ENCODE data around the gene RPS6KB2.

The RPS6KB2 gene

DNA sequence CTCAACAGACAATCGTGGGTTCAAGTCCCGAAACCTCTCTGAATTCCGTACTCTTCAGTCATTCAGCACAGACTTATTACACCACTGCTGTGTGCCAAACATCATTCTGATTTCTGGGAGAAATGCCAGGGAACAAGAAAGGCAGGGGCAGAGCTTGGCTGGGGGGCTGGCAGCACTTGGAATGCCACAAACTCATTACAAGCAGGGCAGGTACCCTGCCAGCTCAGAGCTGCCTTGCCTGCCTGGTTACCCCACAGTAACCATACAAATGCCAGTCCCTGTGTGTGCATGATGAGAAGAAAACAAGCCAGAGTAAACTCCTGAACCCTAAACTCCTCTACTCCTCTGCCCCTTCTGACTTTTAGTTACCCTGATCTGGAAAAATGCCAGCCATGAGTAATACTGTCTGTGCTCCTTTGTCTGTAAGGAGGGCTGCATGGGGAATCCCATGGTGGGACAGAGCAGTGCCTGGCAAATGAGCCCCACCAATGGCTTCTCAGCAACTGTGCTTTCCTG lies 43.4 kb upstream of the RPS6KB2 start:
- H3K27ac ChIP-seq = peak overlapping the region in 1 of 2 donors; percentile 3
- no peak for DNase-seq (ENCODE audit: low spot score)
- TF ChIP-seq, protein P1, sequence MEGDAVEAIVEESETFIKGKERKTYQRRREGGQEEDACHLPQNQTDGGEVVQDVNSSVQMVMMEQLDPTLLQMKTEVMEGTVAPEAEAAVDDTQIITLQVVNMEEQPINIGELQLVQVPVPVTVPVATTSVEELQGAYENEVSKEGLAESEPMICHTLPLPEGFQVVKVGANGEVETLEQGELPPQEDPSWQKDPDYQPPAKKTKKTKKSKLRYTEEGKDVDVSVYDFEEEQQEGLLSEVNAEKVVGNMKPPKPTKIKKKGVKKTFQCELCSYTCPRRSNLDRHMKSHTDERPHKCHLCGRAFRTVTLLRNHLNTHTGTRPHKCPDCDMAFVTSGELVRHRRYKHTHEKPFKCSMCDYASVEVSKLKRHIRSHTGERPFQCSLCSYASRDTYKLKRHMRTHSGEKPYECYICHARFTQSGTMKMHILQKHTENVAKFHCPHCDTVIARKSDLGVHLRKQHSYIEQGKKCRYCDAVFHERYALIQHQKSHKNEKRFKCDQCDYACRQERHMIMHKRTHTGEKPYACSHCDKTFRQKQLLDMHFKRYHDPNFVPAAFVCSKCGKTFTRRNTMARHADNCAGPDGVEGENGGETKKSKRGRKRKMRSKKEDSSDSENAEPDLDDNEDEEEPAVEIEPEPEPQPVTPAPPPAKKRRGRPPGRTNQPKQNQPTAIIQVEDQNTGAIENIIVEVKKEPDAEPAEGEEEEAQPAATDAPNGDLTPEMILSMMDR (IDR thresholded peaks at IDR 0.05) = no peak
- H3K4me3 ChIP-seq = no peak overlapping the region

DNA sequence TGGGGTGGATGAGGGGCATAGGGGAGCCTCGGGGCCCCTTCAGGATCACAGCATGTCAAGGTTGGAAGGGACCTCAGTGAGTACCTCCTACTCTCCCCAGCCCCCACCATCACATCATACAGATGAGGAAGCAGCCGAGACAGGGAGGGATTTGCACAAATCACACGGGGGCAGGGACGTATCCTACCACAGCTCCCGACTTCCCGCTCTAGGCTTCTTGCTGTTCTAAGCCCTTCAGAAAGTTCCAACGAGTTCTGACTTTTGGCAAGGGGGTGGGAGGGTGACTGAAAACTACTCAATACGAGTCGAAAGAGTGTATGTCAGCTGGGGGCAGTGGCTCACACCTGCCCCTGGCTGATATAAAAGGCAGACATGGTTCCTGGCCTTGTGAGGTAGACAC lies 41.2 kb upstream of the RPS6KB2 start:
- TF ChIP-seq, protein P1 (IDR thresholded peaks at IDR 0.05) = no peak
- H3K4me3 ChIP-seq = no peak overlapping the region
- no peak overlapping the region for H3K27ac ChIP-seq
- DNase-seq (ENCODE audit: low spot score) = no peak

DNA sequence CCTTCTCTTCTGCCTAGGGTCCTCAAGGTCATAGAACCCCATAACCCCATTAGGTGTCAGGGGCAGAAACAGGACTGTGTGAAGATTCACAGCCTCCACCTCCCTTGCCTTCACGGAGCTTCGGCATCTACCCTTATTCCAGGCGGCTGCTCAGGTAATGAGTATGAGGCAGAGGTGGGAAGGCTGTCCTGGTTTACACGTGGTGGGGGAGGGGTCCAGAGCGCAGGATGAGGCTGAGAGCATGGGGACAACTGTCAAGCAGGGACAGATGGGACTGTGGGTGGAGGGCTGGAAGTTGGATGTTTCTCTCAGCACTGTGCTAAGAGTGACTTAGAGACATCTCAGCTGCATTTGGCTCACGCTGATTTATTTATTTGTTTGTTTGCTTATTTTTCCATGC lies 40.8 kb upstream of the RPS6KB2 start:
- Histone ChIP-seq H3K4me3 (no peak overlapping the region), H3K27ac (no peak overlapping the region)
- no peak for DNase-seq (ENCODE audit: low spot score)
- TF ChIP-seq, protein P1 (IDR thresholded peaks at IDR 0.05) = no peak

DNA sequence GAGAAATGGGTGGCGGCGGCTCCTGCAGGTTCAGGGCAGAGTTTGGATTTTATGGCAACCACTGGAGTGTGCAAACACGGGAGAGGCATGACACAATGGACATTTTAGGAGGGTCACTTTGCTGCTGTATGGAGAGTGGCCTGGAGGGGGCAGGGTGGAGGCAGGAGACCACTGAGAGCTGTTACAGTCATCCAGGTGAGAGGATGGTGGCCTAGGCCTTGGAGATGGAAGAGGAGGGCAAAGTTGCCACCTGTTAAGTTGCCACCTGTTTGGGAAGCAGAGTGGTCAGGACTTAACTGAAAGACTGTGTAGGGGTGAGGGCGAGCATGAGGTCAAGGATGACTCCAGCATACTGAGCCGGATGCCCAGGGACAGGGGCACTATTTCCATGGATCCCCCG lies 38.8 kb upstream of the RPS6KB2 start:
- TF ChIP-seq, protein P1 (IDR thresholded peaks at IDR 0.05) = peak; percentile 25
- H3K4me3 ChIP-seq = no peak overlapping the region
- no peak for DNase-seq (ENCODE audit: low spot score)
- H3K27ac ChIP-seq = no peak overlapping the region

DNA sequence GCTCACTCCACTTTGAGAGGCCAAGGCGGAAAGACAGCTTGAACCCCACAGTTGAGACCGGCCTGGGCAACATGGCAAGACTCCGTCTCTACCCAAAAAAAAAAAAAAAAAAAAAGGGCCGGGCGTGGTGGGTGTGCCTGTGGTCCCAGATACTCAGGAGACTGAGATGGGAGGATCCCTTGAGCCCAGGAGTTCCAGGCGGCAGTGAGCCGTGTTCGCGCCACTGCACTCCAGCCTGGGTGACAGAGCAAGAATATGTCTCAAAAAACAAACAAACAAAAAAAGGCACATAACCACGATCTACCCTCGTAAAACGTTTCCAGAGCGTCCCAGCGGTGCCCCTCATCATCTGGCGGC lies 37.4 kb upstream of the RPS6KB2 start:
- Histone ChIP-seq H3K4me3 (peak overlapping the region; percentile 98), H3K27ac (peak overlapping the region; percentile 55 to 89)
- TF ChIP-seq, protein P1 (IDR thresholded peaks at IDR 0.05) = no peak
- DNase-seq (ENCODE audit: low spot score) = no peak

DNA sequence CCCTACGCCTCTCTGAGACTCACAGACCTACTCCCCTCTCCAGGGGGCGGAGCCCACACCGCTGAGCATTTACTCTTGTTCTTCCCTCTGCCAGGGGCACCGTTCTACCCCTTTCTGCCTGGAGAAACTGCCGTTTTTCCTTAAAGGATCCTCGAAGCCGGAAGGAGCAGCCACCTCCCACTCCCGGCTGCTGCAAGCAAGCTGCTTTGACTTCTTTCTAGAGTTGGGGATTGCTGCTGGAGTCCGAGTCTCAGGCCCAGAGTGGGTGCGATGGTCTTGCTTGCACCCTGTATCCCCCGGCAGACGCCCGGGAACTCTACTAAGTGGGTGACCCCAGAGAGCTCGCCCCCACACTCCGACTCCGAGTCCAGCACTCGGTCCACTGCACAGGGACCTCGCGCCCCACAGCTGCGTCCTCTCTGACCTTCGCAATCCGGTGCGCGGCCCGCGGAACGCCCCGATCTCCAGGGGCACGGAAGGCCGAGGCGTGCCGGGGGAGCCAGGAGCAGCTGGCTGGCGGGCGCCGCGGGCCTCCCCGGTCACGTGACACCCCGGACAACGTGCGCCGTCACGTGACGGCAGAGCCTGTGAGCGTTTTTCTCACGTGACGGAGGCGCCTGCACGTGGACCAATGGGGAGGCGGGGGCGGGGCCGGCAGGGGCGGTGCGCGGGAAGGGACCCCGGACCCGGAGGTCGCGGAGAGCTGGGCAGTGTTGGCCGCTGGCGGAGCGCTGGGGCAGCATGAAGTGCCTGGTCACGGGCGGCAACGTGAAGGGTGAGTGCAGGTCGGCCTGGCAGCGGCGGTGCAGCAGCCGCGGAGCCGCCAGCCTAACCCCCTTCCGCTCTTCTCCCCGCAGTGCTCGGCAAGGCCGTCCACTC lies 36.8 kb upstream of the RPS6KB2 start, which contains the start of gene RAD9A:
RAD9A (plus strand) TSS at position 683 of the 879 bp plus-strand sequence; CDS start at position 742, 59 bp downstream.
- Histone ChIP-seq H3K4me3 (peak within 1 kb of the TSS; percentile 98), H3K27ac (peak within 1 kb of the TSS; percentile 55 to 89)
- TF ChIP-seq, protein P1 (IDR thresholded peaks at IDR 0.05) = no peak
- DNase-seq (ENCODE audit: low spot score) = peak; percentile 96

Data from coronary artery (tissue), 2 donors.